NCI-H2227 (cell line): Measurements from ENCODE around the gene VLDLR.

Experiments
- DNase-seq: peaks from one replicate; lab custom pipeline; 2025; ENCODE audit not compliant: unreplicated experiment; lab: John Stamatoyannopoulos, UW

The VLDLR gene

DNA sequence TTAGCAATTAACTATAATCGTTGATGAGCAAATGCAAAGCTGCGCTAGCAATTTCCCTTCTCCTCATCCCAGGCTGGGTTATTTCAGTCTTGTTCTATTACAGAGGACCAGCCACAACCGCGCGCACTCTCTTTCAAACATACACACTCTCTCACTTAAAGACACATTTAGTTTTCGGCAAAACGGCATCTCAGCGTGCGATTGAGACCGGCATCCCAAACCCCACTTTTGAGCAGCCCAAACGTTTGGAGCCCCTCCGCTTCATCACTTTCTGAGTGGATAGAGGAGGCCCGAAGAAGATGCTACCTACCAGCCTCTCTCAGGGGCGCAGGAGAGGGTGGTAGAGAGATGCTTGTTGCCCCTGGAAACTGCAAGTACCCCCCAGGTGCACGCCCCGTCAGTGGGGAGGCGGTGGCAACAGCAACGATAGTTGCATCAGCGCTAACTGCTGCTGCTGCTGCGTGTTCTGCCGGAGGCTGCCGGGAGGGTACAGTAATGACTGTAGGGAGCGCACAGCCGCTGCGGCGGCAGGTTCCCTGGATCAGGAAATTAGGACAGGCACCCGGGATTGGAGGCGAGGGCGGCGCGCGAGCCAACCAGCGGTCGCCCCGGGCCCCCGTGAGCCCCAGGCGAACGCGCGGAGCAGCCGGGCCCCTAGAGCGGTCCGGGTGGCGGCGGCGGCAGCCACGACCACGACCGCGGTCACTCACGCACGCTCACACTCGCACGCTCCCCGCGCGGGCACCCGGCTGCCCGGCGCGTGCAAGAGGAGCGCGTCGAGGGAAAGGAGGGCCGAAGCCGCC lies 467 bp upstream of the VLDLR start:
- peak; percentile 90 for DNase-seq

GRCh38 chr9:2622461-2623287 lies 1.1 kb downstream of the VLDLR start:
- peak; percentile 38 for DNase-seq

- DNase-seq = peak; percentile 60
Observed at GRCh38 chr9:2623288-2624050, 1.9 kb downstream of the VLDLR start.

DNA sequence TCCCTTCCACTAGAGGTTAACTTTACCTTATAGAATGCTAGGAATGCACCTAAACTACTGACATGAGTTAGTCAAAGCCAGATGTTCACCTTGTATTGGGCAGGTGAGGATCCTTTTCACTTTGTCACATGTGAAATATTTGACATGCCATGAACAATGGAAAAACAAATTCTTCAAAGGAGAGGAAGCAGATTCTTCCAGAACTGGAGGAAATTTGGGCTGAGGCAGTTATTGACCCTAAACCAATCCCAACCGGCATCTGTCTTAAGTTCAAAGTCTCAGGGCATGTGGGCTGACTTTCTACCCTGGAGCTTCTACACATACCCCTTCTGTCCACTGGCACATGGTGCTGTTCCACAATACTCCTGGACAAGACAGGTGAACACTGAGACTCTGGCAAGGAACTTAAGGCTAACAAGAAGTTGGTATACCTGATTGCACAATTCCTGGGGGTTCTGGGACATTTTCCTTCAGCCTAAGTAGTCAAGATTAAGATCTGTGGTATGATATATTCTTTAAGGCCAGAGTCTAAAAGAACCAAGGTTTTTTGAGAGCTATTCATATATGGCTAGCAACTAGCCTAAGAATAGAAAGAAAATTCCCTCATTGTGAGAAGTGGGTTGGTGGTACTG lies 2.6 kb downstream of the VLDLR start:
- no peak for DNase-seq

DNA sequence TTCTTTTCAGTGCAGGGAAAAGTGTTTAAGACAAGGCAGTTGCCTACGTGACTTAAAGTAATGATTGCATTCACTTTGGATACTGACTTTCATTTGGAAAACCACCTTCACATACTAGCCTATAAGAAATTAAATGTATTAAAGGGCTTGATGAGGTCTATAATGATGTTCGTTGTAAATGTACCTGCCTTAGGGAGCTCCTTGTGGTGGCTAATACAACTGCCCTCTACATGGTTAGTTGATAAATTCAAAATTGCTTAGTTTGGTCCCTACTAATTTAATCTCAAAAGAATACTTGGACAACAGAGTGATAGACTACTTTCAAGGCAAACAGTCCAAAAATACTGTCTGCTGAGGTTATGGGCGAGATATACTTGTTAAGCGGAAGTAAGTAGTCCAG lies 3.8 kb downstream of the VLDLR start:
- DNase-seq = no peak

DNA sequence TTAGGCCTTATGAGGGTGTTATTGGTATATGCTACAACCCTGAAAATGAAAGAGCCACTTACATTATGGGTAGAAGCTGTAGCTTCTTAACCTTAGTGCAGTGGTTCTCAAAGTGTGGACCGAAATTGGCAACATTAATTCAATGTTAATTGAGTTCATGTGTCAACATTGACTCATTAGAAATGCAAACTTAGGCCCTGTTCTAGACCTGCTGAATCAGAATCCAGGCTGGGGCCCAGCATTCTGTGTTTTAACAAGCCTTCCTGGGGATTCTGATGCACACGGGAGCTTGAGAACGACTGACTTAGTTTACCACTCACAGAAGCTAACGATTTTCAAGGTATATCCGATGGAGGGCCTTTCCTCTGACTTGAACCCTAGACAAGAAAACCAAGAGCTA lies 7.3 kb downstream of the VLDLR start:
- DNase-seq = no peak

DNA sequence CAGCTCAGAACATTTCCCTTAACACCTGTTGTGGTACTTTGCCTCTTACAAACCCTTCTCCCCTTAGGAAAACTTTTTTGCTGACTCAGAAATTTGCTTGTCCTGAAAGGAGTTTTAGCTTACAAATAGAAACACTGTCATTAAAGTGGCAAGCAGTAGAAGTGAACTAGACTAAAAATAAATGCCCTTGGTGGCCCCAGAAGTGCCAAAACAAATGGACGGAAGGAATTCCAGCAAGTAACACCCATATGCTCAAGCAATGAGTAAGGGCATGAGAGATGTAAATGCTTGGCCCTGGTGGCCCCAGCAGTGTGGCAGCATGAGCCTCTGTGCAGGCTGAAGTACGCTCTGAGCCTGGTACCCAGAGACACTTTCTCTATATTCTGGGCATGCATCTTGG lies 8.6 kb downstream of the VLDLR start:
- no peak for DNase-seq

GRCh38 chr9:2631263-2631662 lies 9.7 kb downstream of the VLDLR start:
- DNase-seq = no peak

DNA sequence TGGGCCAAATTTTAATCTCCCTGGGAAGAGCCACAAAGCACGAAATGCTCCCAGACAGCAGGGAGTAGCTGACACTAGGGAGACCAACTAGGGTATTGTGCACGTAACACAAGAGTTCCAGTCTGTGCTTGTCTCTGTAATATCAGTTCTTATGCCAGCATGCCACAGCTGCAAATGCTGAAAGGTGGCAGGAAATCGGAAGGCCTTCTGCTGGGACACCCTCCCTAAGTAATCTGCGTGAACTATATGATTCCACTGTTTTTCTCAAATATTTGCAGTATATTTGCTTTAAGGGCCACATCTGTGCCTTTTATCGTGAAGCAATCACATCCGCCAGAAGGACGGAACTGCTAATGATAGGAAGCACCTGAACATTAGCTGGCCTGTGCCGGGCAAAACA lies 12.6 kb downstream of the VLDLR start:
- no peak for DNase-seq

DNA sequence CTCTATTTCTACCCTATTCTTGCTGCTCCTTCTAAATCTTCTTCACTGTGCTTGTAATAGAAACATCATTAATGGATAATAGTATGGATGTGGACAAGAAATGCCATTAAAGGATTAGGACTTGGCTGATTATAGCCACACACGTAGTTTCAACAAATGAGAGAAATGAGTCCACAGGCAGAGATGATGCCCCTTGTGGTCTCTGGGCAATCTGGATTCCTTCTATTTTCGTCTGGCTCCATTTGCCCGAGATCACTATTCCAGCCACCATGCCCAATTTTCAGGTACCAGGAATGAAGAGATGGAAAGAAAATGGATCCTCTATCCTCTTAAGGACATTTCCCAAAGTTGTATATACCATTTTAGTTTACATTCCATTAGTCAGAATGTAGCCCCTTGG lies 13.2 kb downstream of the VLDLR start:
- no peak for DNase-seq

- no peak for DNase-seq
Observed at GRCh38 chr9:2635922-2636321, 14.3 kb downstream of the VLDLR start.

- DNase-seq = no peak
Observed at GRCh38 chr9:2637390-2637789, 15.8 kb downstream of the VLDLR start.

GRCh38 chr9:2638871-2639673 lies 17.5 kb downstream of the VLDLR start:
- no peak for DNase-seq

DNA sequence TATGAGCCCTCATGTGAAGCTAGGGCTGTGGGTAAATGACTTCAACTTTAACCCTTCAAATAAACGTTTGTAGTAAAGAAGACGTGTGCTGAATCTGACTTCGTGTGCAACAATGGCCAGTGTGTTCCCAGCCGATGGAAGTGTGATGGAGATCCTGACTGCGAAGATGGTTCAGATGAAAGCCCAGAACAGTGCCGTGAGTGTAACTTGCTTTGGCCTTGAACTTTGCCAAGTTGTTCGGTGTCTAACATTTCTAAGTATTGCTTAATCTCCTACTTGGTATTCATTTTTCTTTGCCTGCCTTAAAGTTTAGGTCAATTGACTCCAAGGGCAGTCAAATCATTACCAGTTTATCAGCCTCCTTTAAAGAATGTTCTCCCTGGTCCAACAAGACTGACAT lies 18.2 kb downstream of the VLDLR start:
- DNase-seq = no peak

GRCh38 chr9:2640570-2640969 lies 19.0 kb downstream of the VLDLR start:
- DNase-seq = no peak

DNA sequence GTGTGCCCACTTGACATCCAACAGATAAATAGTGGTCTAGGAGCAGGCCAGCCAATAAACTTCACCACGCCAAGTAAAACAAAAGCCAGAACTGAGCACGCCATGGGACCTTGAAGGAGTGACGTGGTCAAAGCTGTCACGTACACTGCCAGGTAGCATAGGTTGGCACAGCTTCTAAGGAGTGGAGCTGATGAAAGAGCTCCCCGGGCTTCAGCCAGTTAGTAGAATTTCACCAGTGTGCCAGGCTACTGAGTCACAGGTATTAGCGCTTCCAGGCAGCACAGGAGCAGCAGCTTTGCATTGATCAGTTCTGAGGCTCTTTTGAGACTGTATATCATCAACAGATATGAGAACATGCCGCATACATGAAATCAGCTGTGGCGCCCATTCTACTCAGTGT lies 19.4 kb downstream of the VLDLR start:
- DNase-seq = no peak

- no peak for DNase-seq
Observed at GRCh38 chr9:2642068-2642467, 20.5 kb downstream of the VLDLR start.

DNA sequence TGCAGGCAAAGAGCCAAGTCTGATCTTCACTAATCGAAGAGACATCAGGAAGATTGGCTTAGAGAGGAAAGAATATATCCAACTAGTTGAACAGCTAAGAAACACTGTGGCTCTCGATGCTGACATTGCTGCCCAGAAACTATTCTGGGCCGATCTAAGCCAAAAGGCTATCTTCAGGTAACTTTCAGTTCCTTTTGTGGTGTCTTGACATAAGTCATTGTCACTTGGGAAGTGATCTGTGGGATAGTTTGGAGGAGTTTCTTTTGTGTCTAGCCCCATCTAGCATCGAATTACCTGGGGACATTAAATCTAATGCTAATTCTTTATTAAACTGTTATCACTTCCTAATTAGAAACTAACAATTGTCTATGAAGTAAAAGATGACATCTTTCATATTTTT lies 24.0 kb downstream of the VLDLR start:
- no peak for DNase-seq

DNA sequence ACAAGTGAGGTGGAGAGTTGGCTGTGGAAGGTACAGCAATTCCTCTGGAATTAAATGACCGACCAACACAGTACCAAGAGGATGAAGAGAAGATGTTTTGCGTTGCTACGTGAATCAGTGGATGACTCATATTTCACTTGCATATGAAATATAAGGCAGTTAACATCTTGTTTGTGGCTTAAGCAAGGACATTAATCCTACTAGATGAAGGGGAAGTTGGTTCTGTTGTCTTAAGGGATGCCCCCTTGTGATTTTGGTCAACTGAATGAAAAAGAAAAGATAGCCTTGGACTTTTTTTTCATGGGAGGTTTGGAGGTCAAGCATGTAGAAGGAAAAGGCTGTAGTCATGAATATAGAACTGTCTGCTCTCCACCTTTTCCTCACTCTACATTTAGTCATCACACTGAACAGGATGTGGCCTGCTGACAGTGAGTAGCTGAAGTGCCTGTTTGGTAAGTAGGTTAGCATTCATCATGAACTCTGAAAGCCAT lies 33.9 kb downstream of the VLDLR start:
- DNase-seq = no peak

DNA sequence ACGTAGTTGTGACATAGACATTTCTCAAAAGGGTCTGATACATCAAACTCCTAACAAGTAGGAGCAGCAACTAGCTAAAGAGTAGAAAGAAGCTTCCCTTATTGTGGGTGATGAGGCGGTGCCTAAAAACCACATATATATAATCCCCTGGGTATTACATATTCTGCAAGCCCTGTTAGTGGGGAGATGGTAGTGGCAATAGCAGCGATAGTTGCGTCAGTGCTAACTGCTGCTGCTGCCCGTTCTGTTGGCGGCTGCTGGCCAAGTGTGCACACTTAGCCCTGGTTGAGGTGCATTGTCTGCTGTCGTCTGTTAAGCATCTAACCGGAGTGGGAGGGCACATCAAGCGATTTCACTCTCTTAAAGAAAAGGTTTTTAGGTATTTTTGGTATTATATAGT lies 35.8 kb downstream of the VLDLR start:
- DNase-seq = no peak
